Fibroblast of villous mesenchyme (primary cell): ENCODE measurements around the gene HSD17B8. TPM values are rescaled to one million over a fixed set of nuclear protein-coding genes. Genes with fewer than 3 reads are reported as not detected.
A peak's percentile ranks its signal among the peaks of the same experiment; 100 is the strongest.

Experiments used
- DNase-seq: peaks from one replicate; pipeline ENCODE4 v3.0.0-alpha.2; 2010; ENCODE audit warnings: low read depth
- H3K4me3 ChIP-seq: 2 replicates; pipeline ENCODE4 v1.5.1; 2011; ENCODE audit warnings: low read depth, mild to moderate bottlenecking, low read length
- total RNA-seq: library from RNA; depleted of rRNA; stranded (reverse); fragments of >200 nt; gene quantifications from 2 replicates; pipeline ENCODE4 v1.2.3, GENCODE V29; 2012
- TF ChIP-seq, protein P1 (sequence below): IDR thresholded peaks from 2 replicates; pipeline ENCODE4 v1.5.1; 2012; ENCODE audit warnings: low read depth, mild to moderate bottlenecking, low read length; ENCODE audit not compliant: insufficient read depth

Gene HSD17B8
- total RNA-seq, result 4.2 and 4.7 TPM in 2 replicates

GRCh38 chr6:33204415-33205190, at the start of gene HSD17B8:
Gene HSD17B8, plus strand, starts transcription at chr6:33204655. Its CDS starts 14 bp downstream, at chr6:33204669.
- TF ChIP-seq, protein P1, sequence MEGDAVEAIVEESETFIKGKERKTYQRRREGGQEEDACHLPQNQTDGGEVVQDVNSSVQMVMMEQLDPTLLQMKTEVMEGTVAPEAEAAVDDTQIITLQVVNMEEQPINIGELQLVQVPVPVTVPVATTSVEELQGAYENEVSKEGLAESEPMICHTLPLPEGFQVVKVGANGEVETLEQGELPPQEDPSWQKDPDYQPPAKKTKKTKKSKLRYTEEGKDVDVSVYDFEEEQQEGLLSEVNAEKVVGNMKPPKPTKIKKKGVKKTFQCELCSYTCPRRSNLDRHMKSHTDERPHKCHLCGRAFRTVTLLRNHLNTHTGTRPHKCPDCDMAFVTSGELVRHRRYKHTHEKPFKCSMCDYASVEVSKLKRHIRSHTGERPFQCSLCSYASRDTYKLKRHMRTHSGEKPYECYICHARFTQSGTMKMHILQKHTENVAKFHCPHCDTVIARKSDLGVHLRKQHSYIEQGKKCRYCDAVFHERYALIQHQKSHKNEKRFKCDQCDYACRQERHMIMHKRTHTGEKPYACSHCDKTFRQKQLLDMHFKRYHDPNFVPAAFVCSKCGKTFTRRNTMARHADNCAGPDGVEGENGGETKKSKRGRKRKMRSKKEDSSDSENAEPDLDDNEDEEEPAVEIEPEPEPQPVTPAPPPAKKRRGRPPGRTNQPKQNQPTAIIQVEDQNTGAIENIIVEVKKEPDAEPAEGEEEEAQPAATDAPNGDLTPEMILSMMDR, result no peak
- peak within 1 kb of the TSS; percentile 80 for H3K4me3 ChIP-seq
- peak; percentile 89 for DNase-seq

DNA sequence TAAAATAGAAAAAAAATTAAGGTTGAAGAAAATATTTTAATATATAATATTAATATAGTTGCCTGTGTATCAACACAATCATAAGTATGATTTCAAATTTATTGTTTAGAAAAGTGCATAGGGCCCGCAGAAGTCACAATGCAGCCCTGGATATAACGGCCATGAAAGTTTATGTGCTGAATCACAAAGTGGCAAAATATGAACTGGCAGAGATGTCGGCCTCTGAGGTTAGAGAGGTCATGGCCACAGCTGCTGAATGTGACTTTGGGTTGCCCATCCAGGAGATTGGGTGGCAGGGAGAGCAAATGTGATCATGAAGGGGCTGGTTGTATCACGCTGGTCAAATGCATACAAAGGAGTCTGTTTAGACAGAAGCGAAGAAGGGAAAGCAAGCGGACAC, 47.9 kb upstream of the HSD17B8 start:
- H3K4me3 ChIP-seq, result no peak overlapping the region
- TF ChIP-seq, protein P1, result no peak
- DNase-seq, result no peak

DNA sequence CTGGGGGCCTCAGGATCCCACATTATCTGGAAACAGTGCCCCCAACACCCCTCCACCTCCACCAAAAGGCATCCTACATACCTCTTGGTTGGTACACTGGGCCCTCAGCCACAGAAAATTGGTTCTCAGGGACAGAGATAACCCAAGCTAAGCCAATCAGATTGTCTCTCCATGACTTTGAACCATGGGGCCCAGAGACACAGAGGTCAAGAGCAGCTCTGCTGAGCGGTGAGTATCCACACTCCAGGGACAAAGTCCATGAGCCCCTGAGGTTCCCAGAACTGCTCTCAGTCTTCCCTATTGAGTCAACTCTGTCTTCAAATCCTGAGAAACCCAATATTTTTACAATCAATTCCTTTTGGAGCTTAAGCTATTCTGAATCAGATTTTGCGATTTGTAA, 47.5 kb upstream of the HSD17B8 start:
- no peak overlapping the region for H3K4me3 ChIP-seq
- DNase-seq, result no peak
- TF ChIP-seq, protein P1, result no peak

GRCh38 chr6:33160096-33160495, 44.4 kb upstream of the HSD17B8 start:
- no peak for DNase-seq
- TF ChIP-seq, protein P1, result no peak
- H3K4me3 ChIP-seq, result no peak overlapping the region

- no peak overlapping the region for H3K4me3 ChIP-seq
- TF ChIP-seq, protein P1, result no peak
- peak; percentile 55 for DNase-seq
Measured at GRCh38 chr6:33160728-33161344, 43.6 kb upstream of the HSD17B8 start.

DNA sequence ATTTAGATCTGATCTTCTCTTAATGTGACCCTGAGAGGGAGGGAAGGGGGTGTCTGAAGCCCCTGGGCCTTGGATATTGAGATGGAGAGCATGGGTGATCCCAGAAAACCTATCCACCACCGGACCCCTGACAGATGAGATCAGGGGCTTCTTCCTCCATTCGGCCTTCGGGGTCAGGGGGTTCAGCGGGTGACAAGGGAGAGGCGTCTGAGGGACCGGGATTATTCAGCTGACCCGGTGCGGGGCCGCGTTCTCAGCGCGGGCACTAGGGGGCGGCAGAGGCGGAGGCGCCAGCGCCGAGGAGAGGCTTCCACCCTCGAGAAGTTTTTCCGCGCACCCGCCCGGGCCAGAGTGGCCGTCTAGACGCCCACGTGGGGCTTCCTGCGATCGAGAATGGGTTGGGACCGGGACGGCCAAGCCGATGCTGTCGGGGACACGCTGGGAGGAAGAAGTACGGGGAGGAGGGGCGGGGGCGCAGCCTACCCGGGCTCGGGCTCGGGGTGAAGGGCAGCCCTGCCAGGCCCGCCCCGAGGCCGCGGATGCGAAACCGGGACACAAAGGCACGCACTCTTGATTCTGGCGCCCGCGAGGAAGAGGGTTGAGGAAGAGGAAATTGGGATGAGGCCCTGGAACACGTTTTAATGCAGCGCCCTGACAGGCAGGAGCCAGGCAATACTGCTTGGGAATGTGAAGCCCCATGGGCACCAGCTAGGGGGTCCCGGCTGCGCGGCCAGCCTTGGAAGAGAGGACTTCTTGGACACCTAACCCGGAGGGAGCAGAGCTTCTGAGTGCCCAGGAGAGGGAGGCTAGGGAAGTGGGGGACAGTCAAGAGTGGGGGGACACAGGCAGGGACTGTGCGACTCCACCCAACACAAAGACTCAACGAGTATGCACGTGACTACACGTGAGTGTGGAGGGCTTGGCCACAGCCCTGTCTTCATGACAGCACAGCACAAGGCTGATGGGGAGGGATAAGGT, 42.8 kb upstream of the HSD17B8 start:
- peak overlapping the region; percentile 55 for H3K4me3 ChIP-seq
- peak; percentile 54 for DNase-seq
- TF ChIP-seq, protein P1, result peak; percentile 94
